Transverse colon (tissue), 4 donors: Measurements from ENCODE around the gene TAS2R9. TPM values are rescaled to one million over a fixed set of nuclear protein-coding genes. Genes with fewer than 3 reads are reported as not detected.

Experiments used
- DNase-seq: peaks from one replicate; pipeline ENCODE4 v3.0.0-alpha.2; 2019
- H3K27ac ChIP-seq, 4 donors: fragments of 200-600 bp; sonication (generic); 2 replicates each; pipeline ENCODE4 v1.5.1; 2016 to 2018; ENCODE audit warnings: inconsistent platforms in 4 of 4
- H3K27me3 ChIP-seq: fragments of 200-600 bp; sonication (generic); 2 replicates; pipeline ENCODE4 v1.5.1; 2017; ENCODE audit warnings: inconsistent platforms
- H3K36me3 ChIP-seq, 4 donors: fragments of 200-600 bp; sonication (generic); 2 replicates each; pipeline ENCODE4 v1.5.1; 2017 to 2019; ENCODE audit warnings: inconsistent platforms in 4 of 4
- H3K4me1 ChIP-seq, 4 donors: fragments of 200-600 bp; sonication (generic); 2 replicates each; pipeline ENCODE4 v1.5.1; 2017 to 2020; ENCODE audit warnings: inconsistent platforms in 4 of 4
- H3K4me3 ChIP-seq, 4 donors: fragments of 200-600 bp; sonication (generic); 1 replicate in 1 of 4; 2 replicates in 3 of 4; pipeline versions ENCODE4 v1.5.1 to v1.6.1; 2017 to 2019; ENCODE audit warnings: inconsistent platforms in 4 of 4
- H3K9me3 ChIP-seq, 2 donors: fragments of 200-600 bp; sonication (generic); 2 replicates each; pipeline ENCODE4 v1.5.1; 2017 to 2019; ENCODE audit warnings: inconsistent platforms in 2 of 2
- EP300 ChIP-seq: sonication (generic); formaldehyde crosslinking; IDR thresholded peaks from one replicate; pipeline ENCODE4 v1.6.1; 2017; ENCODE audit warnings: antibody characterized with exemption, low read depth
- POLR2A ChIP-seq: fragments of 450-650 bp; IDR thresholded peaks from one replicate; pipeline ENCODE4 v1.6.1; 2016; ENCODE audit warnings: antibody characterized with exemption, mild to moderate bottlenecking, moderate library complexity
- POLR2AphosphoS5 ChIP-seq, 3 donors: sonication (generic); formaldehyde crosslinking; IDR thresholded peaks; one replicate each; pipeline ENCODE4 v1.6.1; 2016; ENCODE audit warnings: antibody characterized with exemption in 3 of 3
- WGBS, 2 donors: methylation state at CpG; one replicate each; pipeline ENCODE4 v1.1.5; 2018; ENCODE audit warnings: low coverage in 1 of 2; 5-methylcytosine and 5-hydroxymethylcytosine counted together
- in situ Hi-C, 4 donors: fragments of 200-750 bp; cut with MboI; loops; one replicate each; pipeline versions ENCODE4 v1.15.0 to v1.15.1; 2017; ENCODE audit warnings: low sequenced_read_pairs in 3 of 4, low pct_ligation_motif_present in 1 of 4, low pct_unique_long_range_greater_than_20kb in 1 of 4
- intact Hi-C: fragments of 100-400 bp; cut with DNase I; formaldehyde crosslinking; loops from one replicate; pipeline ENCODE4 v1.15.1; 2023; ENCODE audit warnings: low total_unique reads
- total RNA-seq, 4 donors: library from RNA; depleted of rRNA; stranded (reverse); fragments of >200 nt; gene quantifications; one replicate each; pipeline ENCODE4 v1.1.0, GENCODE V29; 2016
- TF ChIP-seq, protein P1 (sequence below), 5 experiments: fragments of 200-600 bp in 3 of 5; fragments of 450-650 bp in 2 of 5; sonication (generic) in 3 of 5; IDR thresholded peaks; 1 replicate in 2 of 5; 2 replicates in 3 of 5; pipeline ENCODE4 v1.5.1; 2016 to 2017; ENCODE audit warnings: antibody characterized with exemption in 5 of 5, inconsistent platforms in 3 of 5, mild to moderate bottlenecking in 2 of 5, moderate library complexity in 1 of 5

TAS2R9 gene
- not detected for total RNA-seq

DNA sequence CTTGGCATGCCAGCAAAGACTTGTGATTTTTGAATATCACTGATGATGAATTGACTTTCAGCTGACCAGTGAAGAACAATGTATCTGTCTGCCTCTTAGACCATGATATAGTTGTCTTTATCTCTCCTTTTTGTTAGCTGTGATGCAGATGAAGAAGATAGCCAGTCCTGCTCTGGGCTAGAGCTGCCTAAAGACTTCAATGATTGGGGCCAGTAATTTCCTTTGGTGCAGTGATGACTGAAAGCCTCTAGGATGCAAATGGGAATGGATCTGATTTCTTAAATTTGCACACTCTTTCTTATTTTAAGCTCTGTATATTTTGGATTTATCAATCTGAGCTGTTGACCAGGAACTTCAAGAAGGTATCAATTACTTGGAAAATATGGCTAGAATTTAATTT, at the start of gene TAS2R9:
Gene TAS2R9, minus strand, starts transcription at position 101 of the 400 bp plus-strand sequence. Its CDS starts 93 bp downstream, at position 8.
- H3K27ac ChIP-seq, result no peak within 1 kb of the TSS
- in situ Hi-C loops, result no loop called here
- intact Hi-C loops, result no loop called here

DNA sequence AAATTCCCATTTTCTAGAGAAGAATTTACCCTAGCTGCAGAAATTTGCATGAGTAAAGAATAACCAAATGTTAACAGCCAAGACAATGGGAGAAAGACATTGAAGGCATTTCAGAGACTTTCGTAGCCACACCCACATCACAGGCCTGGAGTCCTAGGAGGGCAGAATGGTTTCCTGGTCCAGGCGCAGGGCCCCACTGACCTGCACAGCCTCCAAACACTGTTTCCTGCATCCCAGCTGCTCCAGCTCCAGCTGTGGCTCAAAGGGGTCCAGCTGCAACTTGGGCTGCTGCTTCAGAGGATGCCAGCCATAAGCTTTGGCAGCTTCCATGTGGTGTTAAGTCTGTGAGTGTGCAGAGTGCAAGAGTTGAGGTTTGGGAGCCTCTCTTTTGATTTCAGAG, 45.8 kb upstream of the TAS2R9 start:
- in situ Hi-C loops, result no loop called here
- TF ChIP-seq POLR2AphosphoS5 (IDR thresholded peaks at IDR 0.05) (no peak), POLR2A (no peak), EP300 (no peak)
- TF ChIP-seq, protein P1, sequence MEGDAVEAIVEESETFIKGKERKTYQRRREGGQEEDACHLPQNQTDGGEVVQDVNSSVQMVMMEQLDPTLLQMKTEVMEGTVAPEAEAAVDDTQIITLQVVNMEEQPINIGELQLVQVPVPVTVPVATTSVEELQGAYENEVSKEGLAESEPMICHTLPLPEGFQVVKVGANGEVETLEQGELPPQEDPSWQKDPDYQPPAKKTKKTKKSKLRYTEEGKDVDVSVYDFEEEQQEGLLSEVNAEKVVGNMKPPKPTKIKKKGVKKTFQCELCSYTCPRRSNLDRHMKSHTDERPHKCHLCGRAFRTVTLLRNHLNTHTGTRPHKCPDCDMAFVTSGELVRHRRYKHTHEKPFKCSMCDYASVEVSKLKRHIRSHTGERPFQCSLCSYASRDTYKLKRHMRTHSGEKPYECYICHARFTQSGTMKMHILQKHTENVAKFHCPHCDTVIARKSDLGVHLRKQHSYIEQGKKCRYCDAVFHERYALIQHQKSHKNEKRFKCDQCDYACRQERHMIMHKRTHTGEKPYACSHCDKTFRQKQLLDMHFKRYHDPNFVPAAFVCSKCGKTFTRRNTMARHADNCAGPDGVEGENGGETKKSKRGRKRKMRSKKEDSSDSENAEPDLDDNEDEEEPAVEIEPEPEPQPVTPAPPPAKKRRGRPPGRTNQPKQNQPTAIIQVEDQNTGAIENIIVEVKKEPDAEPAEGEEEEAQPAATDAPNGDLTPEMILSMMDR (IDR thresholded peaks at IDR 0.05), result no peak
- Histone ChIP-seq H3K4me1 (no peaks in the 10 kb centered on the region), H3K4me3 (no peak overlapping the region), H3K27me3 (no peaks in the 10 kb centered on the region), H3K36me3 (peaks cover 0 to 4% (median 0%) of the 10 kb centered on the region in 4 donors), H3K9me3 (peaks cover 5 to 13% of the 10 kb centered on the region in 2 donors), H3K27ac (no peak overlapping the region)
- 89 to 100% methylated on average over 2 of the region's 2 CpGs for WGBS, 2 donors
- intact Hi-C loops, result no loop called here
- no peak for DNase-seq

More for the DNA sequence above, at the start of gene TAS2R9:
- Histone ChIP-seq H3K27me3 (no peaks in the 10 kb centered on the region), H3K36me3 (no peaks in the 10 kb centered on the region), H3K9me3 (no peaks in the 10 kb centered on the region), H3K4me3 (no peak within 1 kb of the TSS), H3K4me1 (no peaks in the 10 kb centered on the region)
- no peak for TF ChIP-seq POLR2A
- no peak for TF ChIP-seq POLR2AphosphoS5 (IDR thresholded peaks at IDR 0.05)
- TF ChIP-seq, protein P1 (IDR thresholded peaks at IDR 0.05), result no peak
- TF ChIP-seq EP300, result no peak
- no peak for DNase-seq

DNA sequence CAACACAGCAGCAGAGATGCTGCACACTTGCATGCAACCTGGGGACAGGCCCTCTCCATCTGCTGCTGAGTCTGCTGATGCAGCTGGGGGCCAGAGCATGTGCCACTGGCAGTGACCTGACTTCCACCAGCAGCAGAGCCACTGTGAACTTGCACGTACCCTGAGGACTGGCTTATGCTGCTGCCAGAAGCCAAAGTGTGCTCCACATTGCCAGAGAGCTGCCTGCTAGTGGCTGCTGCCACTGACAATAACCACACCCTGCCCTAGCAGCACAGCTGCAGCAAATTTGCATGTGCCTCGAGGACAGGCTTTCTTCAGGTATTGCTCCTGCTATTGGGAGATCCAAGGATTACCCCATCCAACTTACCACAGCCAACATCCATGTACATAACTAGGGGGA, 43.8 kb upstream of the TAS2R9 start:
- no peak overlapping the region for H3K27ac ChIP-seq
- no peak overlapping the region for H3K4me3 ChIP-seq
- no peak for TF ChIP-seq POLR2AphosphoS5 (IDR thresholded peaks at IDR 0.05)
- no peak for TF ChIP-seq POLR2A
- TF ChIP-seq, protein P1 (IDR thresholded peaks at IDR 0.05), result no peak
- no peak for TF ChIP-seq EP300
- in situ Hi-C loops (no loop called here), intact Hi-C loops (no loop called here)
- no peaks in the 10 kb centered on the region for H3K4me1 ChIP-seq
- H3K9me3 ChIP-seq, result peaks cover 5 to 13% of the 10 kb centered on the region in 2 donors
- H3K27me3 ChIP-seq, result no peaks in the 10 kb centered on the region
- no peak for DNase-seq
- peaks cover 0 to 4% (median 0%) of the 10 kb centered on the region in 4 donors for H3K36me3 ChIP-seq
- 70% methylated on average over 2 of the region's 2 CpGs; no CpG with 5 or more reads in 1 of the 2 donors for WGBS, 2 donors

- Histone ChIP-seq H3K9me3 (peaks cover 3 to 7% of the 10 kb centered on the region in 2 donors), H3K27me3 (no peaks in the 10 kb centered on the region), H3K36me3 (no peaks in the 10 kb centered on the region), H3K27ac (no peak overlapping the region), H3K4me1 (no peaks in the 10 kb centered on the region), H3K4me3 (no peak overlapping the region)
- intact Hi-C loops (no loop called here), in situ Hi-C loops (no loop called here)
- WGBS, 2 donors, result 75 to 83% methylated on average over 2 to 4 of the region's 4 CpGs
- no peak for TF ChIP-seq POLR2A
- DNase-seq, result no peak
Measured at GRCh38 chr12:10851243-10851858, 41.4 kb upstream of the TAS2R9 start.

DNA sequence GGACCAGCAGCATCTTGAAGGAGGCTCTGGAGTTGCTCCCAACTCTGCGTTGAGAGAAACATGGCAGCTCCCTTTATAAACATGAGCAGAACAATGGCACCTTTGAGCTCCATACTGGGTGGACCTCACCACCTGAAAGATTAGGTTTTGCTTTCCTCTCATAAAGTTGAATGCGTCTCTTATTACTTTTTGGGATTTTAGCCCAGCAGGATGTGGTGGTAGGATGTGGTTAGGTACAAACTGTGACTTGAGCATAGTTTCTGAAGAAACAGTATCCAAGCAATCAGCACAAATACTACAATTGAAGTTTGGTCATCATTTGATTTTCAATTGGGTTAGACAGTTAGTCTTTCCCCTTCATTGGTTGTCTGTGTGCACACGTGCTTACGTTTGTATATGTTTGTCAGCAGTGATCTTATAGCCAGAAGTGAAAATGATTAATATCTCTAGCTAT, 39.5 kb upstream of the TAS2R9 start, which contains the start of gene PRR4:
Gene PRR4, minus strand, starts transcription at position 51 of the 454 bp plus-strand sequence. Its CDS starts 38 bp downstream, at position 13.
- Histone ChIP-seq H3K4me1 (no peaks in the 10 kb centered on the region), H3K27me3 (no peaks in the 10 kb centered on the region), H3K36me3 (no peaks in the 10 kb centered on the region), H3K4me3 (no peak within 1 kb of the TSS), H3K9me3 (no peaks in the 10 kb centered on the region), H3K27ac (no peak within 1 kb of the TSS)
- TF ChIP-seq EP300 (no peak), POLR2AphosphoS5 (IDR thresholded peaks at IDR 0.05) (no peak), POLR2A (no peak)
- TF ChIP-seq, protein P1 (IDR thresholded peaks at IDR 0.05), result no peak
- in situ Hi-C loops, result no loop called here
- 85 to 96% methylated on average over 4 of the region's 4 CpGs for WGBS, 2 donors
- intact Hi-C loops, result no loop called here
- no peak for DNase-seq
